ENCODE data around the gene RALA. TPM values are rescaled to one million over a fixed set of nuclear protein-coding genes. Genes with fewer than 3 reads are reported as not detected.
A peak's percentile ranks its signal among the peaks of the same experiment; 100 is the strongest.

Gene RALA
- total and polyA plus RNA-seq, 11 donors = 13.5 to 37.1 (median 23.4) TPM

- no peak for TF ChIP-seq POLR2A (IDR thresholded peaks at IDR 0.05)
- TF ChIP-seq, protein P1, sequence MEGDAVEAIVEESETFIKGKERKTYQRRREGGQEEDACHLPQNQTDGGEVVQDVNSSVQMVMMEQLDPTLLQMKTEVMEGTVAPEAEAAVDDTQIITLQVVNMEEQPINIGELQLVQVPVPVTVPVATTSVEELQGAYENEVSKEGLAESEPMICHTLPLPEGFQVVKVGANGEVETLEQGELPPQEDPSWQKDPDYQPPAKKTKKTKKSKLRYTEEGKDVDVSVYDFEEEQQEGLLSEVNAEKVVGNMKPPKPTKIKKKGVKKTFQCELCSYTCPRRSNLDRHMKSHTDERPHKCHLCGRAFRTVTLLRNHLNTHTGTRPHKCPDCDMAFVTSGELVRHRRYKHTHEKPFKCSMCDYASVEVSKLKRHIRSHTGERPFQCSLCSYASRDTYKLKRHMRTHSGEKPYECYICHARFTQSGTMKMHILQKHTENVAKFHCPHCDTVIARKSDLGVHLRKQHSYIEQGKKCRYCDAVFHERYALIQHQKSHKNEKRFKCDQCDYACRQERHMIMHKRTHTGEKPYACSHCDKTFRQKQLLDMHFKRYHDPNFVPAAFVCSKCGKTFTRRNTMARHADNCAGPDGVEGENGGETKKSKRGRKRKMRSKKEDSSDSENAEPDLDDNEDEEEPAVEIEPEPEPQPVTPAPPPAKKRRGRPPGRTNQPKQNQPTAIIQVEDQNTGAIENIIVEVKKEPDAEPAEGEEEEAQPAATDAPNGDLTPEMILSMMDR (IDR thresholded peaks at IDR 0.05) = no peak
- intact Hi-C loops (cut with DNase I) = loop anchor here in 5 of 10 donors (2.0 to 10.0 kb wide), 6 partner anchors 47 to 221 kb away; partner anchors contain the start of genes RALA (in 4 of the 5) and CDK13 (in 1 of the 5)
- Histone ChIP-seq H3K9me3 (no peaks in the 10 kb centered on the region), H3K36me3 (no peaks in the 10 kb centered on the region), H3K4me1 (peaks cover 0 to 40% (median 21%) of the 10 kb centered on the region in 12 donors), H3K4me3 (peak overlapping the region; percentile 8 to 72 (median 60)), H3K27me3 (no peaks in the 10 kb centered on the region), H3K27ac (peak overlapping the region in 11 of 12 donors; percentile 41 to 90 (median 76))
- 20 to 42% (median 36%) methylated on average over 8 of the region's 8 CpGs for WGBS, 4 donors
- no peak for DNase-seq
- no peak for ATAC-seq
Measured at GRCh38 chr7:39733881-39734632, 110.7 kb downstream of the RALA start.

GRCh38 chr7:39734633-39735004 is 111.2 kb downstream of the RALA start:
- Histone ChIP-seq H3K27me3 (no peaks in the 10 kb centered on the region), H3K9me3 (no peaks in the 10 kb centered on the region), H3K36me3 (no peaks in the 10 kb centered on the region), H3K27ac (peak overlapping the region in 1 of 12 donors; percentile 90), H3K4me1 (peaks cover 0 to 40% (median 21%) of the 10 kb centered on the region in 12 donors), H3K4me3 (peak overlapping the region in 7 of 12 donors; percentile 49 to 72 (median 61))
- WGBS, 4 donors = 58 to 68% (median 64%) methylated on average over 2 of the region's 2 CpGs
- DNase-seq = no peak
- intact Hi-C loops (cut with DNase I) = loop anchor here in 4 of 10 donors (5.0 to 10.0 kb wide), 4 partner anchors 47 to 220 kb away; partner anchors contain the start of genes RALA (in 3 of the 4) and CDK13 (in 1 of the 4)
- no peak for TF ChIP-seq POLR2A (IDR thresholded peaks at IDR 0.05)
- TF ChIP-seq, protein P1 (IDR thresholded peaks at IDR 0.05) = no peak
- ATAC-seq = no peak

DNA sequence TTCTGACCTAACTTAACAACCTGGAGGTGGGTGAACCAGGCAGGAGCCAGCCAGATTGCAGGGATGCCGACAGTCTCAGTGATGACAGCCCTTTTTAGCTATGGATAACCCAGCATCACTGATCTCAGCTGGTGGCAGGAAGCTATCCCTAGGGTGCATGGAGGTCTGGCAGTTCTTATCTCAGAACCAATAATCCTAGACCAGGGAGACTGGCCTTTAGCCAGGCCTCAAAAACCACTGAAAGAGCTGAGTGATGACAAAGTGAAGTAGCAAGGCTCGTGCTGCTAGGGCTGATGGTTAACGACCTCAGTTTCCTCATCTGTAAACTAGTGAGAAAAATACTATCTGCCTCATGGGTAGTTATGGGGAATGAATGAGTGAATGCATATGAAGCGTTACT is 112.5 kb downstream of the RALA start:
- no peak overlapping the region for H3K27ac ChIP-seq
- no peaks in the 10 kb centered on the region for H3K36me3 ChIP-seq
- no peak for ATAC-seq
- 52 to 73% (median 60%) methylated on average over 4 of the region's 4 CpGs for WGBS, 4 donors
- TF ChIP-seq, protein P1 (IDR thresholded peaks at IDR 0.05) = no peak
- no peak for TF ChIP-seq POLR2A (IDR thresholded peaks at IDR 0.05)
- no peak for DNase-seq
- H3K27me3 ChIP-seq = no peaks in the 10 kb centered on the region
- H3K4me3 ChIP-seq = no peak overlapping the region
- intact Hi-C loops (cut with DNase I) = loop anchor here in 2 of 10 donors (10.0 kb wide), 2 partner anchors 131 to 219 kb away; partner anchors contain the start of gene CDK13 (in 1 of the 2)
- H3K9me3 ChIP-seq = no peaks in the 10 kb centered on the region
- H3K4me1 ChIP-seq = peaks cover 0 to 40% (median 21%) of the 10 kb centered on the region in 12 donors

GRCh38 chr7:39741942-39742623 is 118.7 kb downstream of the RALA start:
- H3K4me3 ChIP-seq = no peak overlapping the region
- WGBS, 4 donors = 88 to 92% (median 90%) methylated on average over 13 of the region's 13 CpGs
- H3K9me3 ChIP-seq = no peaks in the 10 kb centered on the region
- H3K36me3 ChIP-seq = no peaks in the 10 kb centered on the region
- intact Hi-C loops (cut with DNase I) = loop anchor here in 1 of 10 donors (2.0 kb wide), 1 partner anchor 161 kb away; no protein-coding TSS in a partner anchor
- H3K27ac ChIP-seq = no peak overlapping the region
- ATAC-seq (peak in 1 of 4 donors; percentile 51), DNase-seq (peak in 1 of 5 donors; percentile 75)
- peaks cover 0 to 8% (median 0%) of the 10 kb centered on the region in 12 donors for H3K4me1 ChIP-seq
- no peaks in the 10 kb centered on the region for H3K27me3 ChIP-seq
- TF ChIP-seq, protein P1 (IDR thresholded peaks at IDR 0.05) = peak in 7 of 12 donors; percentile 21 to 68 (median 49)
- TF ChIP-seq POLR2A (IDR thresholded peaks at IDR 0.05) = no peak
